HG03571 (cell line): ENCODE measurements around the gene CYP2C18.
"Not testable (repeated sequence)": the region's sequence is repeated elsewhere in the genome, so short reads cannot be mapped to it uniquely, and the experiment has no call there.

ENCODE experiments used
- ATAC-seq: cut with Tn5 transposase; IDR thresholded peaks from one replicate; pipeline ENCODE4 v1.9.1; 2021; ENCODE audit not compliant: unreplicated experiment

The CYP2C18 gene

DNA sequence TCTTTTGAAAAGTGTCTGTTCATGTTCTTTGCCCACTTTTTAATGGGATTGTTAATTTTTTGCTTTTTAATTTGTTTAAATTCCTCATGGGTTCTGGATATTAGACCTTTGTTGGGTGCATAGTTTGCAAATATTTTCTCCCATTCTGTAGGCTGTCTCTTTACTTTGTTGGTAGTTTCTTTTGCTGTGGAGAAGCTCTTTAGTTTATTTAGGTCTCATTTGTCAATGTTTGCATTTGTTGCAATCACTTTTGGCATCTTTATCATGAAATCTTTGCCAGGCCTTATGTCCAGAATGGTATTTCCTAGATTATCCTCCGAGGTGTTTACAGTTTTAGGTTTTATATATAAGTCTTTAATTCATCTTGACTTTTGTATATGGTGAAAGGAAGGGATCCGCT lies 55.1 kb downstream of the CYP2C18 start:
- ATAC-seq = no peak

DNA sequence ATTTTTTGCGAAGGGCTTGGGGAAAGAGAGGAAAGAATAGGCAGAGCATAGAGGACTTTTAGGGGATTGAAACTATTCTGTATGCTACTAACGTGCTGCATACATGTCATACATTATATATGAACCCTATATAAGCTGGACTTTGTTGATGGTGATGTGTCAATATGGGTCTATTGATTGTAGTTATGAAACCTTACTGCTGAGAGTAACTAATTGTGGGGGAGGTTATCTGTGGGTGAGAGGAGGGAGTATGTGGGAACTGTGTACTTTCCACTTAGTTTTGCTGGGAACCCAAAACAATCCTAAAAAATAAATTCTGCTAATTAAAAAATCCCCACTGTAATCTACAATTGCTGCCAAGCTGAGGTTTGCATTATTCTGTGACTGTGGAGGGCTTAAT lies 63.6 kb downstream of the CYP2C18 start:
- no peak for ATAC-seq

DNA sequence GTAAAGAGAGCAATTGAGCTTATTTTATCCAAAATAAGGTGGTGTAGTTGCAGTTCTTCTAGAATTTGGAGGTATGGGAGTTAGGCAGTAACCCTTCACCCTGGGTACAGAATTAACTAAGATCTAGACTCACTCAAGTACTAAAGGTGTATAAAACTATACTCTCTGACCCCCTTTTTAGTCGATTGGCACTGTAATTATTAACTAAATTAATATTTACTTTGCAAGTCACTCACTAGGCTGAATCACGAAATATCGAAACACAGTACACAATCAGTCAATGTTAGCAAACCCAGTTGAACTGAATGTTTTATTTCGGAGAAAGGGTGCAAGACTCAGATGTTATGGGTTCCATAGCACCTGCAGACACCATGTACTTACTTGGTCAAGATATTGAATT lies 64.3 kb downstream of the CYP2C18 start:
- ATAC-seq = no peak

DNA sequence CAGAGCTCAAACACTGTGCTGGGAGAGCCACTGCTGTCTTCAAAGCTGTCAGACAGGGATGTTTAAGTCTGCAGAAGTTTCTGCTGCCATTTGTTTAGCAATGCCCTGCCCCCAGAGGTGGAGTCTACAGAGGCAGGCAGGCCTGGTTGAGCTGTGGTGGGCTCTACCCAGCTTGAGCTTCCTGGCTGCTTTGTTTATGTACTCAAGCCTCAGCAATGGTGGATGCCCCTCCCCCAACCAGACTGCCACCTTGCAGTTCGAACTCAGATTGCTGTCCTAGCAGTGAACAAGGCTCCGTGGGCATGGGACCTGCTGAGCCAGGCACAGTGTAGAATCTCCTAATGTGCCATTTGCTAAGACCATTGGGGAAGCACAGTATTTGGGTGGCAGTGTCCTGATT lies 74.4 kb downstream of the CYP2C18 start:
- no peak for ATAC-seq

DNA sequence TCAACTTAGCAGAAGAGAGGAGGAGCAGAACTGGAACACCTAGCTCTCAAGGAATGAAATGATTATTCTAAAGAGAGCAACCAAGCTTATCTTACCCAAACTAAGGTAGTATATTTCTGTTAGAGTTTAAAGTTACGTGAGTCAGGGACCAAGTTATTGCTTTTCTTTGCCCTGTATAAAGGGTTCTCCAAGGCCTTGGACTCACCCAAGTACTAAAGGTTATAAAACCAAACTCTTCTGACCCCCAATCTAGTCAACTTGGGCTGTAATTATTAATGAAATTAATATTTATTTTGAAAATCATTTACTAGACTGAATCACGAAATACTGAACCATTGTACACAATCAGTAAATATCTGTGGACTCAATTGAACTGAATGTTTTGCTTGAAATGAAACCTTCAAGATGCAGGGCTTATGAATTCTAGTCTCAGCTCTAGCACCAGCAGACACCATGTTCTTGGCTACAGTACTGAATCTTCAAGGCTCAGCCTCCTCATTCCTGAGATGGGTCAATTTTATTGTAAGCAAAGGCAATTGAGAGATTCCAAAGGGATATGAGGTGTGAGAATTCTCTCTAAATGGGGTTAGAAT lies 77.2 kb downstream of the CYP2C18 start:
- ATAC-seq = no peak

DNA sequence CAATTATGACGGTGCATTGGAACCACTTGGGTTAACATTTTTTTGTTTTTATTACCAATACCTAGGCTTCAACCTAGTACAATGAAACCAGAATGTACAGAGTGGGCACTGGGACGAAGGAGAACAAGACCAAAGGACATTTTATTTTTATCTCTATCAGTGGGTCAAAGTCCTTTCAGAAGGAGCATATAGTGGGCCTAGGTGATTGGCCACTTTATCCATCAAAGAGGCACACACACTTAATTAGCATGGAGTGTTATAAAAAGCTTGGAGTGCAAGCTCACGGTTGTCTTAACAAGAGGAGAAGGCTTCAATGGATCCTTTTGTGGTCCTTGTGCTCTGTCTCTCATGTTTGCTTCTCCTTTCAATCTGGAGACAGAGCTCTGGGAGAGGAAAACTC lies 78.9 kb downstream of the CYP2C18 start, which contains the start of gene CYP2C19:
CYP2C19 (plus strand) TSS at position 289 of the 400 bp plus-strand sequence; CDS start at position 314, 25 bp downstream.
- ATAC-seq = no peak

DNA sequence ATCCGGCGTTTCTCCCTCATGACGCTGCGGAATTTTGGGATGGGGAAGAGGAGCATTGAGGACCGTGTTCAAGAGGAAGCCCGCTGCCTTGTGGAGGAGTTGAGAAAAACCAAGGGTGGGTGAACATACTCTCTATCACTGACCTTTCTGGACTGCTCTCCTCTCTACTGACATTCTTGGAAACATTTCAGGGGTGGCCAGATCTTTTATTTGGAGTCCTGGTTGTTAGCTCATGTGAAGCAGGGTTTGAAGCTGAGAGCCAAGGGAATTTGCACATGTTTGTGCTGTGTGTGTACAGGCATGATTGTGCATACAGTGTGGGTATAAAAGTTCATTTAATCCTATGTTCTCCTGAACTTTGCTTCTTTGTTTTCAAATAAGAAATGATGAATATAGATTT lies 91.9 kb downstream of the CYP2C18 start:
- not testable (repeated sequence) for ATAC-seq

DNA sequence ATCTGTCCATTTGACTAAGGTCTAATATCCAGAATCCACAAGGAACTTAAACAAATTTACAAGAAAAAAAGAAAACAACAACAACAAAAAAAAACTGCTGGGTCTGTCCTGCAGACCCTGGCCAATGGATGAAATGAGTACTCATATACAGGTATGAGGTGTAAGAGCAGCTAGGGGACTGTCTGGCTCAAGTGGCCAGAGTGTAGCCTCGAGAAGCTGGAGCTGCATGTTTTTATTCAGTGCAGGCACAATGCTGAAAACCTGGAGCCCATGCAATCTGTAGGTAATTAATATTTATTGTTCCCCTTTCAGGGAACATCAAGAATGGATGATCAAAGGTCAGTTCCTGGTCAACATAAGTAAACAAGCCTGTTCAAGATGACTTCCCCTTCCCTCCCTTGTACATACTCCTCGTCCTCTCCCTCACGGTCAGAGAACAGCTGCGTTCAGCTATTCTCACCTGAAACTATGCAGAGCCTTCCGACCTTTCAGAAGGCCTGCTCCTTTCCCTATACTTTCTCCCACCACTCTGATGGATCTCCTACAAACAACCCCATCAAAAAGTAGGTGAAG lies 94.4 kb downstream of the CYP2C18 start:
- no peak for ATAC-seq

DNA sequence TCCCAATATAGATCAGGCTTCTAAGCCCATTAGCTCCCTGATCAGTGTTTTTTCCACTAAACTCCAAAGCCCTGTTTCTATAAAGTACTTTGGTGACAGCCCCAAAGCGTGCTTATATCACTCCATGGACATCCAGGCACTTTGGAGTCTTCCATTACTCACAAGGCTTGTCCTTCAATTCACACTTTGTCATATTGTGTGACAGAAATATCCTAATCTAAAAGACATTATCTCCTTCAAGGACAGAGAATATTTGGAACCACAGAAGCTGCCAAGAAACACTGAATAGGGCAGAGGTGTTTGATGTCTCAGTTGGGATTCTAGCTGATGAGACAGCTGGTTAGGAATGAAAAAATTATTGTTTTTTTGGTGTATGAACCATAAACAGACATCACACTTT lies 97.3 kb downstream of the CYP2C18 start:
- ATAC-seq = no peak

DNA sequence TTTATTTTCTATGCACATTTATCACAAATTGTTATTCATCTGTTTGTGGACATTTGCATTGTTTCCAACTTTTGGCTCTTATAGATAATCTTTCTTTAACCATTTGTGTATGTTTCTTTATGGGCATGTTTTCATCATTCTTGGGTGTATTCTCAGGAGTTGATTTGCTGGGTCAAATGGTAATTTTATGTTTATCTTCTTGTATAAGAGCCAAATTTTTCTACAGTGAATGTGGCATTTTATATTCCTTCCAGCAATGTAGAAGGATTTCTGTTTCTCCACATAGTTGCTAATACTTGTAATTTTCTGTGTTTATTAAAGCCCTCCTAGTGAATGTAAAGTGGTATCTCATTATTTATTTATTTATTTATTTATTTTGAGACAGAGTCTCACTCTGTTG lies 100.7 kb downstream of the CYP2C18 start:
- no peak for ATAC-seq

DNA sequence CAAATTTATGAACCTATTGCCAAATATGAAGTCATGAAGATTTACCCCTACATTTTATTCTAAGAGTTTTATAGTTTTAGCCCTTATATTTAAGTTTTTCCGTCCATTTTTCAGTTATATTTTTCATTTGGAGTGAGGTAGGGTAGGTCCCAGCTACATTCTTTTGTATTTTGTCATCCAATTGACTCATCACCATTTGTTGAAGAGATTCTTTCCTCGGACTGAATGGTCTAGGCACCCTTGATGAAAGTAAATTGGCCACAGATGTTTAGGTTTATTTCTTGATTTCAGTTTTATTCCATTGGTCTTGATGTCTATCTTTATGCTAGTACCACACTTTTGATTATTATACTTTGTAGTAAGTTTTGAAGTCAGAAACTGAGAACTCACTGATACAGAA lies 101.7 kb downstream of the CYP2C18 start:
- no peak for ATAC-seq
